Stimulated activated CD4-positive, alpha-beta T cell treated with anti-CD3 and anti-CD28 coated beads, Interleukin-1b, Interleukin-23, amount 100 ng/mL, for 24 hours (primary cell): ENCODE results near the gene FHIT.
"Not testable (repeated sequence)": the region's sequence is repeated elsewhere in the genome, so short reads cannot be mapped to it uniquely, and the experiment has no call there.

Experiments used
- DNase-seq, 4 experiments: peaks; one replicate each; pipeline ENCODE4 v3.0.0-alpha.2; 2020; ENCODE audit warnings: low read depth in 4 of 4, low spot score in 1 of 4

The FHIT gene

DNA sequence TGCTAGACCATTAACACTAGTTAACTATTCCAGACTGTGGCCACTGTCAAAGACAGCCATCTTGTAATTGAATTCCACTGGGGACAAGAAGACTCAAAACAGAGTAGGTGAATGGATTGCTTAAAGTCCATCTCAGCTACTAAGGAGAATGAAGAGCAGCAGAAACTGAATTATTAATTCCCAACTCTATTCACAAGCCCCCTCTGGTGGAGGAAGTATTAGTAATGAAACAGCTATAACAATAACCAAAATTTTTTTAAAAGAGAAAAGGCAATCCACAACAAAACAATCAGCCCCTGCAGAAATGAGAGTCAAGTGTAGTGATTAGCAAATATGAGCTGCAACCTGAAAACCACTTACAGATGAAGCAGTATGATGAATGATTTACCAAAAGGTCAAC lies 302.8 kb downstream of the FHIT start:
- no peak for DNase-seq

DNA sequence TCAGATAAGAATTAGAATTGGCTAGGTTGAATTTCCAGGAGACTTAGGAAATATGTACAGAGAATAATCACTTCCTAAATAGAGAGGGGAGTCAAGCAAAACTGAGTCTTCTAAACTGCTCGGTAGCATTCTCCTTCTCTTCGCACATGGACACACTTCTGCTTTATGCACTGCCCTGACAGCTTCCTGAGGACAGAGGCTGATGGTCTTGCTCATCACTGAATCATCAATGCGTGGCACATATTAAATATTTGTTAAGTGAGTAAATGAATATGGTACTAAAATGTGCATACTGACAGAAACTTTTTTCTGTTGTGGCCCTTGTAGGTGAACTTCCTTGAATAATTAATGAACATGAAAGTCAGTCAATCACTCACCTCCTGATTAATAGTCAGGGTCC lies 315.5 kb downstream of the FHIT start:
- no peak for DNase-seq

DNA sequence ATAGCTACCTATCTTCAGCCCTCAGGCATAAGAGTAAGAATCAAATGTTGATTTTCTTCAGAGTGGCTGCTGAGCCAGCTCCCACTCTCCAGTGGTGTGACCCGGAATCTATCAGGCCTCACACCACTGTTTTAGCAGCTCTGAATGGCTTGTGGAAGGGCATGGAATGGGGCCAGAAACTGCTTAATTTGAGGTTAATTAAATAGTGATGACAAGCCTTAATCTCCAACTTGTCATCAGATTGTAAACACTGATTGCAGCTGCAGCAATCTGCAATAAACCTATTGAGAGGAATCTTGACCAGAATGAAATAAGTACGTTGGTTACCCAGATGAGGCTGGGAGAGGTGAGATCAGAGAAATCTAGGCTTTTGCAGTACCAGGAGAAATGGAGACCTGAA lies 317.4 kb downstream of the FHIT start:
- DNase-seq = no peak

GRCh38 chr3:60932643-60933042 lies 318.6 kb downstream of the FHIT start:
- DNase-seq = no peak

DNA sequence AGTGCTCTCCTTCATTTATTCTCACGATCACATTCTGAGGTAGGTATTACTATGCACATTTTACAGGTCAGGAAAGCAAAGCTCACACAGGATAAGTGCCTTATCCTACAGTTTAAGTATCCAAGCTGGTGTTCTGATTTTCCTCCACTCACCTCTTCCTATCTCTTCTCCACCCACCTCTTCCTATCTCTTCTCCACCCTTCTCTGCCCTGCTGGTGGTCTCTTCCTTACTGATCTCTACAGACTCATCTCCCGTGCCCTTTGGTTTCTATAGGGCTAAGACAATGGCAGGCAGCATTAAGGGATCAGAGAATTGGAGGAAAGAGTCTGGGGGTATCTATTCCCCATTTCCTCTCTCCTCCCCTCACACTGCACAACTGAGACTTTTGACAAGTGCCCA lies 319.1 kb downstream of the FHIT start:
- no peak for DNase-seq

DNA sequence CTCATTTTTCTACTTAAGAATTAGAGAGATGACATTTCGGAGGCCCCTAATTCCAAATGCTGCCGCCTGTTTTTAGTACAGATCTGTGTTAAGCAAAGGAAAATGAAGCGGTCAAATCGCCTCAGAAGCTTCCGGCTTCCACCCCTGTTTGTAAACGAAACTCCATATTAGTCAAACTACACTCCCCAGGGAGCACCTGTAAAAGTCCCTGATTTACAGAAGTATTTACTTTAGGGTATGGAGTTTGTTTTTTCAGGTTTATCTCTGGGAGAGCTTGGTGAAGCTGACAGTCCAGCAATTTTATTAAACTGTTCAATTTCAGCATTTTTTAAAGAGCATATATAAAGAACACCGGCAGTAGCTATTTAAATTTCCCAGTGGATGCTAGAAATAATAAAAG lies 319.8 kb downstream of the FHIT start:
- DNase-seq = no peak

- no peak for DNase-seq
Observed at GRCh38 chr3:60920519-60920918, 330.7 kb downstream of the FHIT start.

DNA sequence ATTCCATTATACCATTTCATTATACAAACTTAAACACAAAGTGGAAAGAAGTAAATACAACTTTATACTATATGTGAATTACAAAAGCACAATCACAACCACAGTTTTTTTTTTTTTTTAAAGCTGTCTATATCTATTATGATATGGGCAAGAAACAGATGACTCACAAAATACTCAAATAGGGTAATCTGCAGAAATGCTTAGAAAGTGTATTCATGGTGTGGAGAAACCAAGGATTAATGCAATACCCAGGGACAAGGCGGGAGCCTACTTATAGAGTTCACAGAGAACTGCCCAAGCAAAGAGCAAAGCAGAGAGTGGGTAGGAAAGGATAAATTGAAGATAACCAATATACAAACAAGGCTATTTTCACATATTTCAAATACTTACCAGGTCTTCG lies 332.0 kb downstream of the FHIT start:
- DNase-seq = no peak

DNA sequence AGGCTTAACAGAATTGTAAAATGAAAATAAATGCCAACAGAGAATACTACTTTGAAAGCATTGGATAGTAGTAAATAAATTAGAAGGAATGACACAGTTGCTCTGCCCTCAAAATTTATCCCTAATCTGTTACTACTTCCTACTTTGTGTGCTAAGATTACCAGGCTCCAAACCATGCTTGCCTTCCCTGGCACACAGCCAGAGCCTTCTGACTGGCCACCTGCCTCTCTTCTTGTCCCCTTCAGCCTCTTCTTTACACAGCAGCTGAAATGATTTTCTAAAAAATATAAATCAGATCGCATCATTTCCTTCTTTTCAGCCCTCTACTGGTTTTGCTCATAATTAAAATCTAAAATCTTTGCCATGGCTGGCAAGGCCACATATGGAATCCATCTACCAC lies 334.1 kb downstream of the FHIT start:
- no peak for DNase-seq

- DNase-seq = no peak
Observed at GRCh38 chr3:60916546-60916945, 334.7 kb downstream of the FHIT start.

GRCh38 chr3:60913474-60913873 lies 337.8 kb downstream of the FHIT start:
- DNase-seq = no peak

DNA sequence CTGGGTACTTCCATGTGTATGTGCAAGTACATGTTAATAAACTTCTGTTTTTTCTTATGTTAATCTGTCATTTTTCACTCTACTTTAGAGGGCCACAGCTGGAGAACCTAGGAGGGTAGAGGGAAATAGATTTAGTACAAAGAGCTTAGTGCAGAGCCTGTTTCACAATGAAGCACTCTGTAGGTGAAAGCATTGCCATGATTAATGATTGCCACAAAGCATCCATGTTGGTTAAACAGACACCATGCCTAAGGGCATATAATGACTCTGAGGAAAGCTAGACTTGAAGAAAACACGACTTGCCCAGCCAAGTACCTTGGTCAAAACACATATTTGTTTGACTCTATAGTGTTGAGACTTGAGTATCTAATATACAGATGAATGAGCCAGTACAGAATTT lies 338.4 kb downstream of the FHIT start:
- DNase-seq = no peak

- no peak for DNase-seq
Observed at GRCh38 chr3:60912142-60912541, 339.1 kb downstream of the FHIT start.

DNA sequence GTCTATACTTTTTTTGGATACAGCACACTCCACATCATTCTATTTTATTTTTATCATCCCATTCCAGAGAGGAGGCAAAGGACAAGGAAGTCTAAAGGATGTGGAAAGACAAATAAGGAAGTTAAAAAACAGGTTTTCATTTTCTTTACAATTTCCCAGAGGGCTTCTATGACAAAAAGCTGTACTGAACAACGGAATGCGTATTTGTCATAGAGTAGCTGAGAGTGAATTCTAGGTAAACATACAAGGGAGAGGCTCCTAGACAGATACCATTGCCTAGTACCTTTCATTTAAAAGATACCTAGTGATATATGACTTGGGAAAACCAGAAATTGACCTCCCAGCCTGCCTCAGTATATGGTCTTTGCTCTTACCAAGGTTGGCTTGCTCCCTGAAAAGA lies 341.7 kb downstream of the FHIT start:
- DNase-seq = no peak

DNA sequence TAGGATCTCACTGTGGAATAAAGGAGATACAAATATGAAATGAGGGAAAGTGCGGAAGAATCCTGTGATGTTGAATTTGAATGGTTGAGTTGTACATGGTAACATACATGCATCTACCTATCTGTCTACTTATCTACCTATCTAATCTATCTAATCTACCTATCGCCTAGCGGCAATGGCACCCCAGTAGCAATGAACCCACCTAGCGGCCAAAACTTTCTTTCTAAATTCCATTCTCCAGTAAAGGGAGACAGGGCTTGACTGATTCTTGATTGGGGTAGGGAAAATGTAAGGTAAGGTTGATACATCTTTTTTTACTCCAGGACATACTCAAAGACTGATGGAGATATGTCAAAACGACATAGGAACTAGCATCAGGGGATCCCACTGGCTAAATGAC lies 345.0 kb downstream of the FHIT start:
- no peak for DNase-seq

DNA sequence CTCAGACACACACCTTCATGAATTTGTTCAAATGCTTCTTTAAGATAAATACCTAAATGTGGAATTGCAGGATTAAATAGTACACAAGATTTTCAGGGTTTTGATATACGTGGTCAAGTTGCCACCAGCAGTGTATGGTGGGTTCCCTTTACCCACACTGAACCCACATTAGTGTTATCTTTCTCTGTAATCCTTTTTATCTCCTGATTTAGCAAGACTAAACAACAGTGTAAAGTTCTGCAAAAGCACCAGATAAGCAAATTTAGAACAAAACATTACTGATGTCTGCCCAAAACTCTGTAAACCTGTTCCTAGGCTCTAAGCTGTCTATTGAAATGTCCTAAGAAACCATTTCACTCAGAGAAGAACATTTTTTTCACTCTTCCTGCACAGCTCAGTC lies 352.9 kb downstream of the FHIT start:
- DNase-seq = no peak

DNA sequence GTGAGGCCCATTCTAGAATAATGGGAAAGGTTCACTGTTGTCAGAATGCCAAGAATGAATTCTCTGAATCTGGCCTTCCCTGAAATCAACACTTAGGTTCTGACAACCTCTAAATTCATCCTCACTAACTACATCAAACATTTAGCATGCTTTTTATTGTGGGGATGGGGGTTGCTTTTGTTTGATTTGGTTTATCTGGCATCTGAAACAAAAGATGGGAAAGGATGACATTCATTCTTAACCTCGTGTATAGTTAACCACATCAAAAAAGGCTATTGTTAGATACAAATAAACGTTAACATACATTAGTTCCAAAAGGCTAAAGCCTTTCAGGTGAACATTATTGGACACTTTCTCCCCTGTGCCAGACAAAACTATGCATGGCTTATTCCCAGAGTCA lies 357.3 kb downstream of the FHIT start:
- DNase-seq = no peak

DNA sequence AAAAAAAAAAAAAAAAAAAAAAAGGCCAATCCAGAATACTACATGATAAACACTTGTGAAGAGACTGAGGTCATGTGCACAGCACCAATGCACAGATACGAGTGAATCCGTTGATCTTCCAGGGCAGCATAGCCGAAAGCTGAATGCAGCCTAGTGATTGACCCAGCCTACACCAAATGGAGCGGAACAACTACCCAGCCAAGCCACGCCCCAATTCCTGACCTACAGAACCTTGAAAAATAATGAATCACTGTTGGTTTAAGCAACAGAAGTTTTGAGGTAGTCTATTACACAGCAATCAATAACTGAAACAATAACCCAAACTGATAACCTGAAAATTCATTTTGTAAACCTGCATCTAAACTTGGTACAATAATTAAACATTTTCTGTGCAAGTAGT lies 361.0 kb downstream of the FHIT start:
- no peak for DNase-seq

GRCh38 chr3:60888952-60889351 lies 362.3 kb downstream of the FHIT start:
- DNase-seq = not testable (repeated sequence)

GRCh38 chr3:60887574-60887973 lies 363.7 kb downstream of the FHIT start:
- DNase-seq = no peak

DNA sequence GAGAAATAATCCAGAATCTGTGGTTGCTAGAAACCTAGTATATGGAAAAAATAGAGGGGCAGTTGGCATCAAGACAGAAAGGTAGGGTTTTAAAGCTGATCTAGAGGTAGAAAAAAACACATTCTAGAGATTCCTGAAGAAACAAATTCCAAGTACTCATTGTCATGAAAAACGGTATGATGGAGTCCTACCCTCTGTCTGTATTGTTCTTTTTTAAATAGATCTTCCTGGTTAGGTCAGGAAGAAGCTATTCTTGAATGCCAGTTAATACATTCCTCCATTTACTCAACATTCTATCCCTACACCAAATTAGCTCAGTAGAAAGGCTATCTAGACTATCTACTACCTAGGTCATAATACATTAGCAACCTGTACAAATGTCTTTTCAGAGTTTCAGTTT lies 364.7 kb downstream of the FHIT start:
- no peak for DNase-seq

DNA sequence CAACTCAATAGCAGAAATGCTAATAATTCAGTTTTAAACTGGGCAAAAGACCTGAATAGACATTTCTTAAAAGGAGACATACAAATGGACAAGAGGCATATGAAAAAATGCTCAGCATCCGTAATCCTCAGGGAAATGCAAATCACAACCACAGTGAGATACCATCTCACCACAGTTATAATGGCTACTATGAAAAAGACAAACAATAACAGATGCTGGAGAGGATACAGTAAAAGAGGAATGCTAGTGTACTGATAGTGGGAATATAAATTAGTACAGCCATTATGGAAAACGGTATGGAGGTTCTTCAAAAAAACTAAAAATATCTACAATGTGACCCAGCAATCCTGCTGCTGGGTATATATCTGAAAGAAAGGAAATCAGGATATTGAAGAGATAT lies 367.2 kb downstream of the FHIT start:
- DNase-seq = no peak

DNA sequence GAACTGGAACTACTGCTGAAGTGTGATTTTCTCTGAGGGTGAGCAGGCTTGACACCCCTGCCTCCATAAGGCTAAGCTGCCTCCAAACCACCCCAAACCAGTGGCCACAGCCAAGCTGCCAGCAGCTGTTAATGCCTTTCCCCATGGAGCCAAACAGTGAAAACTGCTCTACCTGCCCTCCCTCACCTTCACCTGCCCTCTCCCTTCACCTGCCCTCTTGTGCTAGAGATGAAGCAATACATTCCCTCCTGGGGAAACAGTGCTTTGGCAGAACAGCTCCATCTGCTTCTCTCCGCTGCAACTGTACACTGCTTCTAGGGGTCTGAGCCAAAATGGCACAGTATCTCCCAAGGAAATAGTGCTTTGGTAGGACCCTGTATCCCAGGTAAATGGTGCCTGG lies 374.1 kb downstream of the FHIT start:
- no peak for DNase-seq

- DNase-seq = no peak
Observed at GRCh38 chr3:60870396-60870795, 380.9 kb downstream of the FHIT start.
